GM19023 (cell line): ENCODE measurements around the gene CIZ1.
A peak's percentile ranks its signal among the peaks of the same experiment; 100 is the strongest.

Experiments used
- ATAC-seq: cut with Tn5 transposase; IDR thresholded peaks from one replicate; pipeline ENCODE4 v1.9.1; 2021; ENCODE audit warnings: mild to moderate bottlenecking, moderate library complexity; ENCODE audit not compliant: unreplicated experiment

CIZ1 gene

DNA sequence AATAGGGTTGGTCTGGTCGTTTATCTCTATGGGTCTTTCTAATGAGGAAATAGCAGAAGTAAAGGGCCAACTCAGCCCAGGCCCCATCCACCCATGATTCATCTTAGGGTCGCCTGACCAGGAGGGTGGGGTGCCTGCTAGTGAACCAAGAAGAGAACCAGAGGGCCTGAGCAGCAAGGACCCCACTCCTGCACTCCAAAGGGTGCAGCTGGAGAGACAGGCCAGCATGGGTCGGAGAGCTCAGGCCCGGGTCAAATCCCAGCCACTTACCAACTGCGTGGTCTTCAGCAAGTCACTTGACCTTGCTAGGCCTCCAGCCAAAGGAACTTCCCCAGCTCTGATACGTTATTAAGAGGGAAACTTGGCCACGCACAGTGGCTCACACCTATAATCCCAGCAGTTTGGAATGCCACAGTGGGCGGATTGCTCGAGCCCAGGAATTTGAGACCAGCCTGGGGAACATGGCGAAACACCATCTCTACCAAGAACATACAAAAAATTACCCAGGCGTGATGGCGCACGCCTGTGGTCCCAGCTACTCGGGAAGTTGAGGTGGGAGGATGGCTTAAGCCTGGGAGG, 27.0 kb downstream of the CIZ1 start:
- ATAC-seq: no peak

DNA sequence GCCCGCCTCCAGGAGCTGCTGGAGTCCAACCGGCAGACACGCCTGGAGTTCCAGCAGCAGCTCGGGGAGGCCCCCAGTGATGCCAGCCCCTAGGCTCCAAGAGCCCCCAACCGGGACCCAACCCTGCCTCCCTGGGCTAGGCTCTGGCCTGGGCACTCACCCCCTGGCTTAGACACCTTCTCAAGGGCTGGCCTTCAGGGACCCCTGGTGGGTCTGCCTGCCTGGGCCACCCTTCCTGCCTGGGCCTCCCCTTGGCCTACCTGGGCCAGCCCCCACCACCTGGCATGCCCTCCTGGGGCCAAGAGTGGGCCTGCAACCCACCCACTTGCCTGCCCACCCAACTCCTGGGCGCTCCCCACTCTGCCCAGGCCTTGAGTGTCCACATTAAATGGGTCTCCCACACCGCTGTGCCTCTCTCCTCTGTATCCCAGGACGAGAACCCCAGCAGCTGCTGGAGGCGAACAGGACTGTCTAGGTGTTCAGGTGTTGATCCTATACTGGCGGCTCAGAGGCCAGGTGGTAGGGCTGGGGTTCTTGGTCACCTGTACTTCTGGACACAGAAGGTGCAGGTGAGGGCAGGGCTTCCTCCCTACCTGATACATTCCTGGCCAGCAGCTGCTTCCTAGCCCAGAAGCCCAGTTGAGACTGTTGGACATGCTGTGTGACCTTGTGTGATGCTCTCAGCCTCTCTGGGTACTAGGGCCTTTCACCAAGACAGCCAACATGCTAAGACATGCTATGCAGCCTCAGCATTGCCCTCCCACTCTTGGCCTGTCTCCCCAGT, 27.7 kb downstream of the CIZ1 start:
- ATAC-seq: no peak

DNA sequence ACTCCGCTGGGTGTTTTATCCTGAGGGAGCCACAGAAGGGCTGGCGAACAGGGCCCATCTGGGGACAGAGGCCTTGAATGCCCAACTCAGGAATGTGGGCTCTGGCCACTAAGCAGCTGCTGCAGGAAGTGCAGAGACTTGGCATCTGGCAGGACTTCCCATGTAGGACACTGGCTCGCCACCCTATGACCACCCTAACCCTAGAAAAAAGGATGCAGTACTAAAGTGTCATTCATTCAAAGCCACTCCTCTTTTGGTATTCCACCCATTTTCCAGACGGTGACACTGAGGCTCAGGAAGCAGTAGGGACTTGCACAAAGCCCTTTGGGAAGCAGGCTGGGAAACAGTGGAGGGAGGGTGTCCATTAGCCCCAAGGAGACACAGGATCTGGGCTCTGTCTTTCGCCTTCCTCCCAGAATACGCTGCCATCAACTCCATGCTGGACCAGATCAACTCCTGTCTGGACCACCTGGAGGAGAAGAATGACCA, 28.3 kb downstream of the CIZ1 start:
- no peak for ATAC-seq

DNA sequence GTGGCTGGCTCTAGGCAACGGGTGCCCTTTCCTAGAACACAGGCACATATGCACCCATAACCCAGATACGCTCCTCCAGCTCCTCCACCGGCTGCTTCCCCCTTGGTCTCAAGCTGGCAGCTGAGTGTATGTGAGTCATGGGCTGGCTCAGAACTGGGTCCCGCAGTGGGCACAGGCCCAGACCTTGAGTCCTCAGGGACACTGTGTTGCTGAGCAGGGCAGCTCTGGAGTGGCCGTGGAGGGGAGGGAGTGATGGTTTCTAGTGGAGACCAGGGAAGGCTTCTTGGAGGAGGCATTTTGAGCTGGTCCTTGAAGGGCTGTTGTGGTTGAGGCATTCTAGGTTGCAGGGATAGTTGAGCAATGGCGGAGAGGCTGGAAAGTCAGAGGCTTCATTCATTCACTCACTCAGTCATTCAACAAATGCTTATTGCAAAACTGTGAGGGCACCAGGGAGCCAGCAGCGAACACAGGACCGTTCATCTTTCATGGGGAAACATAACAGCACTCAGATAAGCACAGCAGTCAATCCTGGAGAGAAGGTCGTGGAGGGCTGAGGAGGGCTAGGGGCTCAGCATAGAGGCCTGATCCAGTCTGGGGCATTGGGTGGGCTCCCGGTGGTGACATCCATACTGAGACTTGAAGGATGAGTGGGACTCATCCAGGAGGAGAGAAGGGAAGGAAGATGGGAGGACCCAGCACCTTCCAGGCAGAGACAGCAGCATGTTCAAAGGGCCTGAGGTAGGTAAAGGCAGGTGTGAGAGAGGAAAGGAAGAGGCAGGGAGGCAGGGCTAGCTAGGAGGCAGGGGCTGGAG, 29.0 kb downstream of the CIZ1 start:
- no peak for ATAC-seq

DNA sequence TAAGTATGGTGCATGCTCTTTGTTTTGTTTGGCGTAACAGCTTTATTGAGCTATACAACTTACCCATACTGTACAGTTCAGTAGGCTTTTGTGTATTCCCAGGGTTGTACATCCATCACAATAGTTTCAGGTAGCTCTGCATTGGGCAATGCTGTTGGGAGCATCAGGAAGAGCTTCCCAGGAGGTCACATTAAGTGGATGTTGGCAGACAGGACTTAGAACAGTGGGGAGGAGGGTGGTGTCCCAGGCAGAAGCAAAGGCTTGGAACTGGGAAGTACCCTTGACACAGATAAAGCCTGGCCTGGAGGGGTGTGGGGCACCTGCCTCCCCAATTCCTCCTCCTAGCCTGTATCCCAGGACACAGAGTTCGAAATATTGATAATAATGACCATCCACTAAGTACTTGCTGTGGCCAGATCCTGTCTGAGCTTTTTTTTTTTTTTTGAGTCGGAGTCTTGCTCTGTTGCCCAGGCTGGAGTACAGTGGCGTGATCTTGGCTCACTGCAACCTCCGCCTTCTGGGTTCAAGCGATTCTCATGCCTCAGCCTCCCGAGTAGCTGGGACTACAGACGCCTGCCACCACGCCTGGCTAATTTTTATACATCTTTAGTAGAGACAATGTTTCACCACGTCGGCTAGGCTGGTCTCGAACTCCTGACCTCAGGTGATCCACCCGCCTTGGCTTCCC, 30.0 kb downstream of the CIZ1 start:
- ATAC-seq: no peak

DNA sequence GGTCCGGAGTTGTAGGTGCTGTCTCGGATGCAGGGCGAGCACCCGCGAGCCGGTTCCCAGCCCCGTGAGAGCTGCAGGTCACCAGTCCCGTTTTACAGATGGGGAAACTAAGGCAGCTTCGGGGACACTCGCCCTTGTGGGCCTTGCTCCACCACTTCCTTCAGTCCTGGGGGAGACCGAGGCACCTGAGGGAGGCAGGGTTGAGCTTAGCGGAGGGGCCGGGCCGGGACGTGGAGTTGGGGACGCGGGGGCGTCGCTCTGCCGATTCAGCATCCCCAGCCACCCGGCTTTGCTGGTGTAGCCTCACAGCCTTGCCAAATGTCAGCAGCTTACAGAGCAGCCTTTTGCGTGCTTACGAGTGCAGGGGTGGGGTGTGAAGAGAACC, 30.8 kb downstream of the CIZ1 start:
- ATAC-seq: peak; percentile 2

DNA sequence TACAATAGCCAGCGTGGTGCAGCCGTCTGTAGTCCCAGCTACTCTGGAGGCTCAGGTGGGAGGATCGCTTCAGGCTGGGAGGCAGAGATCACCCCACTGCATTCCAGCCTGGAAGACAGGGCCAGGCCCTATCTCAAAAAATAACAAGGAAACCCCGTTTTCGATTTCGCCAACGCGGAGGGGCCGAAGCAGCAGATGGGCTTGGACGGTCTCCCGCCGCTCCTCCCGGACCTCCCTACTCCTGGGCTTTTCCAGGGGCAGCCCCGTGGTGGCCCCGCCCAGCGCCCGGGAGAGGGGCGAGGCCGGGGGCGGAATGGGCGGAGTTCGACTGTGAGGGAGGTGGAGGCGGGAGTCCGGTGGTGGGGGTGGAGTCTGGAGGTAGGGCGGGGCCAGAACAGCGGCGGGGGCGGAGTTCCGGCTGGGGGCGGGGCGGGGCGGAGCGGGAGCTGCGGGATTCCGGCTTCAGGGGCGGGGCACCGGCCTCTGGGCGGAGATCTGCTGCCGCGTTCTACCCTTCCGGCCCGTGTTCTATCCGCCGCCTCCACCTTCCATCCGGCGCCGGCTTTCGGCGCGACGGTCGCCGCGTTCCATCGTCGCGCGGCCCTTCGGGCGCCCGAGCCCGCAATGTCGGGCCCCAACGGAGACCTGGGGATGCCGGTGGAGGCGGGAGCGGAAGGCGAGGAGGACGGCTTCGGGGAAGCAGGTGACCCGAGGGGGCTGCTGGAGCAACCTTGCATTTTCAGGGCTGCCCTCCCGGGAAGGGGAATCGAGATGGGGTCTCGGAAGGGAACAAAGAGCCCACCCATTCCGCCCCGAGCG, 31.4 kb downstream of the CIZ1 start, which contains the start of gene BBLN:
BBLN (plus strand) TSS at position 482 of the 819 bp plus-strand sequence; CDS start at position 625, 143 bp downstream.
- peak; percentile 87 for ATAC-seq

DNA sequence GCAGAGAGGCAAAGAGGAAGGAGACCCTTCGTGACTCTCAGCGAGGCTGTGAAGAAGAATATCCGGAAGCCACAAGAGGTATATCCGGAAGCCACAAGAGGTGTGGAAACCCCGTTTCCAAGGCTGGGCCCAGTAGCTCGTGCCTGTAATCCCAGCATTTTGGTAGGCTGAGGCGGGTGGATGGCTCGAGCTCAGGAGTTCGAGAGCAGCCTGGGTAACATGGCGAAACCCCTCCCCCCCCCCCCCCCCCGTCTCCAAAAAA, 31.9 kb downstream of the CIZ1 start:
- ATAC-seq: no peak

DNA sequence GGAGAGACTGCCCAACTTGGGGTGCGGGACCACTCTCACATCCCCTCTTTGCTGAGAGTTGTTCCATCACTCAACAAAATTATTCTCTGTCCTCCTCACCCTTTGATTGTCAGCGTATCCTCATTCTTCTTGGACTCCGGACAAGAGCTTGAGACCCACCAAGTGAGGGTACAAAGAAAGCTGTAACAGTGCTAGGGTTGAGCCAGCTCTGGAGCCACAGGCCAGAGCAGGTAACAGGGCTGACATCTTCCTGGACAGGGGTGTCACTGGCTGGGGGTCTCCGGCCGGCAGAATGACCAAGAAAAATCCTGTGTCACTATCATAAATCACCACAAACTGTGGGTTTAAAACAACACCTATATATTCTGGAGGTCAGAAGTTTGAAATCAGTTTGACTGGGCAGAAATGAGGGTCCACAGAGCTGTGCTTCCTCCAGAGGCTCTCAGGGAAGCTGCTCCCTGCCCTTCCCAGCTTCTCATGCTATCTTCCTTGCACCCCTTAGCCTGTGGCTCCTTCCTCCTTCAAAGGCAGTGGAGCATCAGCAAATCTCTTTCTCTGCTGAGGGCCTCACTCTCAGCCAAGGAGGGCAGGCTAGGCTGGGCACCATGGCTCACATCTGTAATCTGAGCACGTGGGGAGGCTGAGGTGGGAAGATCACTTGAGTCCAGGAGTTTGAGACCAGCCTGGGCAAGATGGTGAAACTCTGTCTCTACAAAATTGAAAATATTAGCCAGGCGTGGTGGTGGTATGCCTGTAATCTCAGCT, 35.5 kb downstream of the CIZ1 start:
- ATAC-seq: no peak

DNA sequence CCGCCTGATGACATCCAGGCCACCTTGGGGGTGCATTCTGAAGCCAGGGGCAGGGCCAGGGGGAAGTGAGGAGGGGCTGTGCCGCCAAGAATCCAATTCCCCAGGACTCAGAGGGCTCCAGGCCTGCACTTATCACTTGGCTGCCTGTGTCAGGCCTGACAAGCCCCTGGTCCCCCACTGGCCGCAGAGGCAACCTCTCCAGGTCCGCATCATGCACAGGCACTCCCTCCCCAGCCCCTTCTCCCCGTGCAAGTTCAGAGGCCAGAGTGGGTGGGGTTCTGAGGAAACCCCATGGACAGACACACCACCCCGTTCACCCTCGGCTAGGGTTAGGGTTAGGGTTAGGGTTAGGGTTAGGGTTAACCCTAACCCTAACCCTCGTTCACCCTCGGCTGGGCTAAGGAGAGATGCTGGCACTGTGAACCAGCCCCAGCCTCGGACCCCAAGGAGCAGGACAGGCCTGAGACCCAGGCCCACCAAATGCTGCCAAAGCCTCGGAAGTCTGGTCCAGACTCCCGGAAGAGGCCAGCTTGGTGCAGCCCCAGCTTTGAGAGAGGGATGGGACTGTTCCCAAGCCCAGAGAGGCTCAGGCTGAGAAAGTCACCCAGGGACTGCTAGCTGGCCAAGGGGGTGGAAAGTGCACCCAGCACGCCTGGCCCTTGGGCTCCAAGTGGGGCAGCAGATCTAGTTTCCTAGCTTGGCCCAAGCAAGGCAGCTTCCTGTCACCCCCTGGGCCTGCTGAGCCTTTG, 37.3 kb downstream of the CIZ1 start:
- no peak for ATAC-seq

DNA sequence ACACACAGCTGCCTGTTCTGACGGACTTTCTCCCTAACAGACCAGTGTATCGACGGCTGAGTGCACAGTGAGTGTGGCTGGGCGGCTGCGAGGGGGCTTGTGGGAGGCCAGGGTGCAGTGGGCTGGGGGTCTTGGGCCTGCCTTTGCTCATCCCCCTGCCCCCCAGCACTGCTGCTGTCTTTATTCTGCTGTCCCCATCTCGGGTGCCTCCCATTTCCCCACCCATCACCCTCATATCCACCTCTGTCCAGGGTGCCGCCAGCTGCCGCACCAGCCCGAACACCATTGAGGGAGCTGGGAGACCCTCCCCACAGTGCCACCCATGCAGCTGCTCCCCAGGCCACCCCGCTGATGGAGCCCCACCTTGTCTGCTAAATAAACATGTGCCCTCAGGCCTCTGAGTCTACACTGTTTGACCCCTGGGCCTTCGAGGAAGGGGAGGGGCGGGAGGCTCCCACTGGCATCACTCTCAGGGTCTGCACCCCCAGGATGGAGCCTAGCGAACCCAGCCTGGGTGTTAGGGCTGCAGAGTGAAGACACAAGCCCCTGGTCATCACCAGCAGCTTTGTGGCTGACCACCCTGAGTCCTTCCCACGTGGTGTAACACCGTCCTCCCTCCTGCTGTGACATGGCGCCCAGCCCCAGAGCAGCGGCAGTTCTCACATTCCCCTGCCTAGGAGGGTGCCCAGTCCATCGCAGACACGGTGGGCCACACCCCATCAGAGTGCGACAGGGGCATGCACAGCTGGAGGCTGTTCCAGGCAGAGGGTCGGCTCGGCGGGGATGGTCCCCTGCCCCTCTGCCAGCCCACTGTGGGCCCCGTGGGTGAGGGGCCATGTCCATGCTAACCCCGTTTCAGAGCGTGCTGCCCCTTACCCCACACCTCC, 38.1 kb downstream of the CIZ1 start:
- ATAC-seq: no peak

DNA sequence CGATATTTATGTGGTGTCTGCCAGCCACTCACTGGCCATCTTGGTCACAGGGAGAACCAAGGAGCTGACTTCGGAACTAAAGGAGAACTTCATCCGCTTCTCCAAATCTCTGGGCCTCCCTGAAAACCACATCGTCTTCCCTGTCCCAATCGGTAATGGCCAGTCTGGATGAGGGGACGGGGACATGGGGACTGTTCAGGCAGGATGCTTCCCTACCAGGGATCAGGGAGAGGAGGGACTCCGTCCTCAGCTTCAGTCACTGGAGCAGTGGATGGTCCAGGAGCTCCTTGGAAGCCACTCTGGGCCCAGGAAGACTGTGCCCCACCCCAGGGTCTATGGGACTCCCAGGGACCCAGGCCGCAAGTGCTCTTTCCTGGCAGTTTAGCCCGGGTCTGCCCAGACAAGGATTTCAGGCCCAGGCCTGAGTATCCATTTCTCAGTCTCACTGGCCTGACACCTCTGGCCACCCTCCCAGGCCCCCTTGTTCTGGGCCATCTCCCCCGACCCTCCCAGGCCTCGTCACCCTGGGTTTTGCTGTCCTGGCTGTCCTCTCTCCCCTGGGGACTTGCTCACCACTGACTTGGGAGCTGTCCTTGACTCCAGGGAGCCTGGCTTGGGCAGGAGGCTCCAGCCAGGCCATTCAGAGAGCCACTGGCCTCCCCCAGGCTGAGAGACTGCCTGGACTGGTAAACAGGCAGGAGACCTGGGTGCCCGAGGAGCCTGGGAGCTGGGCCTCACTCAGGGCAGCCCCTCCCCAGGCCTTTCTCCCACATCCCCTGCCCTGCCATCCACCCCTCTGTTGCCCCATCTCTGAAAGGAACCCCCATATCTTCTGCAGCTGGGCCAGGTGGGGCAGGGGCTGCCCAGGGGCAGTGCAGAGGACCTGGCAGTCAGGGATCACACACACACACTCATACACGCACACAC, 39.0 kb downstream of the CIZ1 start:
- no peak for ATAC-seq

DNA sequence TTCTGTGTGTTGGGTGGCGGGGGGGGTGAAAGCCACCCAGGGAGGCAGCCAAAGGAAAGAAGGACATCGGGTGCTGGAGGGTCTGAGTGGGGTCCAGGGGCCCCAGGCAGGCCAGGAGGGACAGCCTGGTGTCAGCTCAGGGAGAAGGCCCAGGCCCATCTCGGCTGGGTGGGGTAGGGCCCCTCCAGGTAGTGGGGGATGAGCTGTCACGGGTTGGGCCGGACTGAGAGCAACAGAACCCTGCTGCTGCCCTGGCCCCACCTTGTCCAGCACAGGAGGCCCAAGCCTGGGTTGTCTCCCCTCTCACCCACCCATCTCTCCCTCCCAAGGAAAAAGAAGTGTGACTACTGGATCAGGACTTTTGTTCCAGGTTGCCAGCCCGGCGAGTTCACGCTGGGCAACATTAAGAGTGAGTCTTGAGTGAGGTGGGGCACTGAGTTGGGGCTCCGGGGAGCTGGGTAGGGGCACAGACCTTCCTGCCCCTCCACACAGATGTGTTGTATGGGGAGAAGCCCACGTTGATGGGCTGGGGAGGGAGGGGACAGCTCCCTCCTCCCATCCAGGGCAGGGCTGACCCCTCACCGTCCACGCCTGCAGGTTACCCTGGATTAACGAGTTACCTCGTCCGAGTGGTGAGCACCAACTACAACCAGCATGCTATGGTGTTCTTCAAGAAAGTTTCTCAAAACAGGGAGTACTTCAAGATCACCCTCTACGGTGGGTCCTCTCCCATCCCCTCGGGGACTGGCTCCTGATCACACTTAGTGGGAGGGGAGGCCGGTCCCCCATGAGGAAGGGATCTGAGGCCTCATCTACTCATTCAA, 39.9 kb downstream of the CIZ1 start:
- ATAC-seq: no peak

DNA sequence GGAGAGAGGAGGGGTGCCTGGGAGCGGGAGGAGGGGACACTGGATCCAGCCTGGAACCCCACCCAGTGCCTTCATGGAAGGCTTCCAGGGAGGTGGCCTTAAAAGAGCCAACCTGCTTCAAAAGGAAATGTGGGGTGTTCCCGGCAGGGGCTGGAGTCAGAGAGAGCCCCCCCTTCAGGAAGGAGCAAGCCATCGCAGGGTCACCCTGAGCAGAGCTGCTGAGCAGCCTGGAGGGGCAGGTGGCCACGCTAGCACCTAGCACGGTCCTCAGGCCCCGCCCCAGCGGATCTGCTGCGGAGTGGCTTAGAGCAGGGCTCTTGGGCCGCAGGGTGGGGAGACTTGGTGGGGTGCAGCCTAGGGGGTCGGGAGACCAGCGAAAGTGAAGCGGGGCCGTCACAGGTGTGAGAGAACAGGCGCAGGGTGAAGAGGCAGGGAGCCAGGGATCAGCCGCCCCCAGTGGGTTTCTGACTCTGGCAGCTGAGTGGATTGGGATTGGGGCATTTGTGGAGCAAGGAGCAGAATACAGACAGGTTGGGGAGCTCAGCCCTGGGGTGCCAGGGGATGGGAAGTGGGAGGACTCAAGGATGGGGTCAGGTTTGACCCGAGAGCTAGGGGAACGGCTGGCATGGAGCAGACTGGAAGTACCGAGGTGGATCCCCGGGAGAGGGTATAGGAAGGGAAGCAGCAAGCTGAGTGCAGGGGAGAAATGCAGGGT, 40.6 kb downstream of the CIZ1 start:
- no peak for ATAC-seq

DNA sequence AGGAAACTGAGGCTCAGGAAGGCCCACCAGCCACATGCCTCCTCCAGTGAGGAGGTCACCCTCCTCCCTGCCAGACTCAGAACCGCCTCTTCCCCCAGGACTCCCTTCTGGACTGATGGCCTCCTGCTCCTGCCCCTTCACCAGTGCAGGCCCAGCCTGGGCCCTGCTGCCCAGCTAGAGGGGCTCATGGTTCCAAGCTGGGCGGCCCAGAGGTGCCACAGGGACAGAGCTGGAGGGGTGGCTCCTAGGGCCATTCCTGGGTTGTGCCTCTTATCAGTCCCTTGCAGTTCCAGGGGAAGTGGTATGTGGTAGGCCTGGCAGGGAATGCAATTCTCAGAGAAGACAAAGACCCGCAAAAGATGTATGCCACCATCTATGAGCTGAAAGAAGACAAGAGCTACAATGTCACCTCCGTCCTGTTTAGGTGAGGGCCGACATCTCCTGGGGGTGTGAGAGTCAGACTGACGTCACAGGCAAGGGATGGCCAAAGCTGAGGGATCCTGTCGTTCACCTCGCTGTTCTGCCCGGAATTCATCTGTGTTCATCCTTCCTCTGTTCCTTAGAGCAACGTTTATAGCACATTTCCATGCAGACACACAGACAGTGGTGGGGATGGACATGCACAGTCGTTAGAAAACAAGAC, 41.3 kb downstream of the CIZ1 start:
- ATAC-seq: no peak
